Caki2 (cell line): Measurements from ENCODE around the gene HHLA2. TPM values are rescaled to one million over a fixed set of nuclear protein-coding genes. Genes with fewer than 3 reads are reported as not detected.

Experiments used
- DNase-seq: peaks from one replicate; pipeline ENCODE4 v3.0.0-alpha.2; 2015; ENCODE audit warnings: low read depth
- in situ Hi-C: cut with HindIII; loops from 2 replicates; pipeline ENCODE4 v1.10.0; 2016; ENCODE audit warnings: low sequenced_read_pairs, low pct_unique_long_range_greater_than_20kb, mixed read lengths
- total RNA-seq: library from RNA; depleted of rRNA; stranded (reverse); fragments of >200 nt; shearing (Covaris generic); gene quantifications from 2 replicates; pipeline ENCODE4 v1.2.3, GENCODE V29; 2014; ENCODE audit warnings: low replicate concordance

HHLA2 gene
- total RNA-seq, 1 experiment from 2014 or later = not detected

DNA sequence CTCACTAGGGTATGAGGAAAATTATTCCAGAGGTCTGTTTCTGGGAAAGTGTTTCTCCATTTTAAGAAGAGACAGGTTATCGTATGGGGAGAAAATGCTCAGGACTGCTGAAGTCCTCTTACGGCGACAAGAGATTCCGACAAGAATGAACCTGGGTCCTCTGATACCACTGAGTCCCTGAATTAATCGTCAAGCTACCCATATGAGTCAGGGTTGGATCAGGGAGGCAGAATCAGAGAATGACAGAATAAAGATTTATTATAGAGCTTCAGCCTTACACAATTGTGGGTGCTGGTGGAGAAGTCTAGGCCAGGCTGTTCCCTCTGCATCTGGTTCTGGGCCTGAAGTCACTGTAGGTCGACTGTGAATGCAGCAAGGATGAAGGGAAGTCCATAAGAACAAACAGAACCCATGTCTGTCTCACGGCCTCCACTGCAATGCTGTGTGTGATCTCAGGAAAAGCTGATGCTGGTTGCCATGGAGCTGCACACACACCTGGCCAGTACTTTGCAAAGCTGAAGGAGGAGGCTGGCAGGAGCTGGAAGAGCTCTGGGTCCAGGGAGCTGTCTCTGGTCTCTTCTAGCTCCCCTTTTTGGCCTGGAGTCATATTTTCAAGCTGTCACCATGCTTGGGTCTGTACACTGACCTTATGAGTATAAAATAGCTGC is 83.9 kb downstream of the HHLA2 start:
- in situ Hi-C loops = no loop called here
- DNase-seq = no peak

- no peak for DNase-seq
- in situ Hi-C loops = no loop called here
These were observed 85.3 kb downstream of the HHLA2 start for GRCh38 chr3:108381529-108382140.

GRCh38 chr3:108383306-108383705 is 87.0 kb downstream of the HHLA2 start:
- no peak for DNase-seq
- in situ Hi-C loops = no loop called here

DNA sequence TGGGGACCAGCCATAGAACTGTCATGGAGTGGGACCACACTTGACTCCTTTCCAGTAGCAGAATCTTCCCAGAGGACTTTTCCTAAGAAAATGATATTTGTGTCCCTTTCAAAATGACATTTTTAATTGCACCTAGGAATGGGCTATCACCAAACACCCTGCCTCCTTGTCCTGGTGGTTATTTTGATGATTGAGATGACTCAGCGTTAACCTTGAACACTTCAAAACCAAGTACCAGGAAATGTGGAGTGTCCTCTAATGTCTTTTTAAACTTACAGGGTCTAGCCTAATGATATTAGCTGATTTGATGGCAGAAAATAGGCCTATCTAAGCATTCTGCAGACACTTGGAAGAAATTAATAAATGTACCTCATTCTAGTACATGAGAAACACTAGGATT is 90.7 kb downstream of the HHLA2 start:
- DNase-seq = no peak
- in situ Hi-C loops = no loop called here

GRCh38 chr3:108388136-108389132 is 92.1 kb downstream of the HHLA2 start:
- no peak for DNase-seq
- in situ Hi-C loops = no loop called here

GRCh38 chr3:108389372-108389771 is 93.0 kb downstream of the HHLA2 start:
- DNase-seq = no peak
- in situ Hi-C loops = no loop called here

- no peak for DNase-seq
- in situ Hi-C loops = no loop called here
These were observed 95.7 kb downstream of the HHLA2 start for GRCh38 chr3:108391917-108392593.

DNA sequence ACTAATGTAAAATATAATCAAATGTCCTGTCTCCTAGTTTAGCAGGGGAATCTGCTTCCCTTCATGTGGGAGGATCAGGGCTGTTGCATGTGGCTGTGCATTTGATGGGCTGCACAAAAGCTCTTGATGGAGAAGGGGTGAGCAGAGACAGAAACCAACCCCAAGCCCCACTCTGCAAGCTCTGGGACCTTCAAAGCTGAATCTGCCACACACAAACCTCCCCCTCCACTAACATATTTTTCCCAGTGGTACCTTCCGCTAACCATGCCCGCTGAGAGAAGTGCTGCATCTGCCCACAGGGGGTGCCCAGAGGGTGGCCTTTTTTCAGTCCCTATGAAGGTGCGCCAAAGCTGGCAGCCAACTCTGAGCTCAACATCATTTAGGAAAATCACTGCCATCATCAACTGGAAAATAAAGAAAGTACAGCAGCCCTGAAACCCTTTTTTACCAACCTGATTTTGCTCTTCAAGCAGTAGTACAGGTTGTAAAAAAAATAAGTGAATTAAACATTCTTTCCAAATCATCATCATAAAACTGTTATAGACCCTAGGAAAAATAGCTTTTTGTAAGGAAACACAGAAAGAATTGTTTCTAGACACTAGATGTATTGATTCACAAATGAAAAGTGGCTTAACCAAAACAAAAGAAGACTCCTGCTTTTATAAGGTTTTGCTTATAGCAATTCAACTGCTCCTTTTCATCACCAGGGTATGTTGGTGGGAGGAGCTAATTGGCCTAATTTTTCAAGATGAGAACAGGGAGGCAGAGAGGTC is 97.0 kb downstream of the HHLA2 start:
- DNase-seq = no peak
- in situ Hi-C loops = no loop called here

DNA sequence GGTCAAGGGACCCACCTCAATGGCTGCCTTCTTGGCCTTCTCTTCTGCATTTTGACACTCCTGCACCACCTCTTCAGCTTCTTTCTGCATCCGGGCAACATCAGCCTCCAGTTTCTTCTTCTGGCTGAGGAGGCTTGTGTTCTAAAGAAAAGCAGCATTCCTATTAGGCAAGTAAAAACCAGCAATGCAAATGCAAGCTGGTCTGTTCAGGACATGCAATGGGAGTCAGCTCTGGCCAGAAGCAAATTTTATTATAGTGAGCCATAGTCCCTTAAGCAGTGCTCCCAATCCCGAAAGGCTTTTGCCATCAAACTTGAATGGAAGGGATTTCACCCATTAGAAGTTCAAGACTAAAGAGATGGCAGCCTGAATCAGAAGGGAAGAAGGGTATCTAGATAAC is 97.7 kb downstream of the HHLA2 start:
- in situ Hi-C loops = no loop called here

GRCh38 chr3:108394563-108394962 is 98.2 kb downstream of the HHLA2 start:
- no peak for DNase-seq
- in situ Hi-C loops = no loop called here

More for the DNA sequence above, 97.7 kb downstream of the HHLA2 start:
- no peak for DNase-seq

DNA sequence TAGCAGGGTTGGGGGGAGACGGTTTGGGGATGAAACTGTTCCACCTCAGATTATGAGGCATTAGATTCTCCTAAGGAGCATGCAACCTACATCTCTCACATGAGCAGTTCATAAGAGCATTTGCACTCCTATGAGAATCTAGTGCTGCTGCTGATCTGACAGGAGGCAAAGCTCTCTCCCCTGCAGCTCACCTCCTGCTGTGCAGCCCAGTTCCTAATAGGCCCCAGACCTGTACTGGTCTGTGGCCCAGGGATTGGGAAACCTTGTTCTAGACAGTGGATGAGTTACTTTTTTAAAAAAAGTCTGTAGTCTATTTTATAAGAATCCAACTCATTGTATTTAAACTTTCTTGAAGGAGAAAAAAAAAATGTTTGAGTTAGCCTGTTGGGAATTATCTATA is 100.0 kb downstream of the HHLA2 start:
- in situ Hi-C loops = no loop called here
- DNase-seq = no peak

DNA sequence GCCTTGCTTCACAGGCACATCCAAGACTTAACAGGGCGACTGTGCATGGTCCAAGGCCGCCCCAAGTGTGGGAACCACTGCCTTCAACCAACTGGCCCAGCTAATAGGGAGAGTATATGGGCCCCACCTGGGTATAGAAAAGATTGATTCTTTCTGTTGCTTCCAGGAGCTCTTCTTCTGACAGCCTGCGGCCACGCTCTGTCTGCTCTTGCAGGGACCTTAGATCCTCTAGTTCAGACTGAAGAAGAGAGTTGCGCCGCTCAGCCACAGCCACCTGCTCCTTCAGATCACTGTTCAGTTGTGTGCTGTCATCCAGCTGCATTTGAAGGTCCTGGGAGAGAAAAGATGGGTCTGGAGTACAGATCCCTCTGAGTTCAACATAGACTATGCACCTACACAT is 102.2 kb downstream of the HHLA2 start:
- DNase-seq = no peak
- in situ Hi-C loops = no loop called here

DNA sequence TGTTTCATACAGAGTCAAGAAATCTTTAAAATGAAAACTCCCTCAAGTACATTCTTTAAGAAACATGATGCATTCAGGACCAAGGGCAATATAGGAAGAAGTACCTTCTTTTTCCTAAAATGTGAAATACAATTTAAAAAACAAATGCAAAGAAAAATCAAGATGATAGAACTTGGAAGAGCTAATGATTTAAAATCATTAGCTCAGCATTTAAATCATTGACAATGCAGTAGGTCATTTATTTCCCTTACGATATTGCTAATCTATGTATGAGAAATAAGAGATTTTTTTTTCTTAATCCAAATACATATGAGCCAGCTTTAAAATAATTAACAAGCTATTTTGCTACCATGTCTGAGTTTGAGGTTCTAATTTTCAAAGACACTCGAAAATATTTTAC is 105.5 kb downstream of the HHLA2 start:
- in situ Hi-C loops = no loop called here
- DNase-seq = no peak

GRCh38 chr3:108403198-108403597 is 106.8 kb downstream of the HHLA2 start:
- DNase-seq = no peak
- in situ Hi-C loops = no loop called here

GRCh38 chr3:108403686-108404345 is 107.5 kb downstream of the HHLA2 start:
- no peak for DNase-seq
- in situ Hi-C loops = no loop called here

GRCh38 chr3:108404368-108404767 is 108.0 kb downstream of the HHLA2 start:
- DNase-seq = no peak
- in situ Hi-C loops = no loop called here

DNA sequence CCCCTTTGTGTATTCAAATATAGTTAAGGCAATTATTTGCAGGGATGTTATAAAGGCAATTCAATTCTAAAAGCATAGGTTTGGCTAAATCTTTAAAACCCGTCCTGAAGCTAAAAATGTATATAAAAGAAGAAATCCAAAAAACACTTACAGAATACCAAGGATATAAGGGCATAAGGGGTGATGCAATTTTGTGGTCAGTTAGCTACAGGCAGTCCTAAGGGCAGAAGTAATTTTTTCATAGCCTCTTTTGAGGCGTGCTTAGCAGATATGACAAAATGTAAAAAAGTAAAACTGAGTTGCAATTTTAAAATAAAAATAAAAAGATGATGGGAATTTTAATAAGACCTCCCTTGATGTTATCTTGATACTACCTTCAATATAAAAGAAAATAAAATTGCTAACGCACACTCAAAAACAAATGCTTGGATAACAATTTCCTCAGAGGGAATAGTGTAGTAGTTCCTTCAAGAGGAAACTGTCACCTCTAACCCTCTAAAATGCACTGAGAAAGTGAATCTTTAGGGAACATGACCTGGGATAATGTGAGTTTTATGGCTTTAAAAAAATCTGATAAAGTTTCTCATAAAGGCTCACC is 109.8 kb downstream of the HHLA2 start:
- in situ Hi-C loops = no loop called here

More for the DNA sequence above, 109.8 kb downstream of the HHLA2 start:
- DNase-seq = no peak
